A549 (cell line): ENCODE measurements around the gene CMIP. TPM values are rescaled to one million over a fixed set of nuclear protein-coding genes. Genes with fewer than 3 reads are reported as not detected.

Experiments used
- ATAC-seq, 2 experiments: fragments of 200-7000 bp in 1 of 2; fragments of >200 bp in 1 of 2; cut with Nextera tagmentation in 1 of 2; cut with Tn5 transposase in 1 of 2; 3 replicates each; pipeline versions ENCODE4 v1.8.0 to v1.9.1; 2018 to 2020; ENCODE audit warnings: mild to moderate bottlenecking in 1 of 2, moderate library complexity in 1 of 2
- CTCF ChIA-PET: fragments of 300-600 bp; sonication (Branson Sonifier 250); formaldehyde crosslinking; extraction: SDS; loops from one replicate; lab custom pipeline; 2021; ENCODE audit warnings: antibody characterized with exemption, inconsistent platforms; lab: Yijun Ruan, JAX
- POLR2A ChIA-PET: fragments of 350-600 bp; formaldehyde crosslinking; extraction: SDS; loops from one replicate; lab custom pipeline; 2021; ENCODE audit warnings: antibody characterized with exemption, inconsistent platforms; lab: Yijun Ruan, JAX
- DNase-seq, 2 experiments: peaks; one replicate each; pipeline versions ENCODE4 v3.0.0 to v3.0.0-alpha.2; 2011 to 2016; ENCODE audit warnings: low read depth in 1 of 2, low spot score in 1 of 2
- FAIRE-seq: peaks from 2 replicates; lab custom pipeline; 2011; peaks lifted over from hg19 to GRCh38; lab: Jason Lieb, UNC
- H3K27ac ChIP-seq, 2 experiments: fragments of >200 bp; sonication (Bioruptor Twin); formaldehyde crosslinking; 3 replicates each; pipeline ENCODE4 v1.5.1; 2016 to 2017
- H3K4me1 ChIP-seq: fragments of >200 bp; sonication (Bioruptor Twin); formaldehyde crosslinking; 3 replicates; pipeline ENCODE4 v1.6.1; 2016
- H3K4me2 ChIP-seq: fragments of >200 bp; sonication (Bioruptor Twin); formaldehyde crosslinking; 3 replicates; pipeline ENCODE4 v1.6.1; 2016
- H3K4me3 ChIP-seq: fragments of >200 bp; sonication (Bioruptor Twin); formaldehyde crosslinking; 3 replicates; pipeline ENCODE4 v1.5.1; 2016
- H3K9me3 ChIP-seq: fragments of >200 bp; sonication (Bioruptor Twin); formaldehyde crosslinking; 3 replicates; pipeline ENCODE4 v1.6.1; 2016
- CBX8 ChIP-seq: fragments of 200-600 bp; sonication (generic); IDR thresholded peaks from 2 replicates; pipeline ENCODE4 v1.6.1; 2016
- CEBPB ChIP-seq, 2 experiments: fragments of >200 bp in 1 of 2; sonication (Bioruptor Twin) in 1 of 2; formaldehyde crosslinking in 1 of 2; IDR thresholded peaks; 2 replicates each; pipeline ENCODE4 v1.6.1; 2012 to 2016
- CHD2 ChIP-seq: fragments of 150-350 bp; IDR thresholded peaks from 2 replicates; pipeline ENCODE4 v1.6.1; 2014; ENCODE audit warnings: low read length; ENCODE audit not compliant: partially characterized antibody
- EHMT2 ChIP-seq: fragments of 200-600 bp; sonication (generic); IDR thresholded peaks from 2 replicates; pipeline ENCODE4 v1.6.1; 2016; ENCODE audit warnings: antibody characterized with exemption, low read depth, mild to moderate bottlenecking, moderate library complexity
- GATA3 ChIP-seq: IDR thresholded peaks from 2 replicates; pipeline ENCODE4 v1.6.1; 2012; ENCODE audit warnings: borderline replicate concordance
- HES2 ChIP-seq: fragments of >200 bp; sonication (Bioruptor Twin); formaldehyde crosslinking; IDR thresholded peaks from 2 replicates; pipeline ENCODE4 v1.6.1; 2016
- HEYL ChIP-seq: fragments of 250-450 bp; sonication (Bioruptor Pico); IDR thresholded peaks from 2 replicates; pipeline ENCODE4 v1.8.0; 2021; ENCODE audit warnings: mild to moderate bottlenecking, moderate library complexity
- JUNB ChIP-seq: fragments of >200 bp; sonication (Bioruptor Twin); formaldehyde crosslinking; IDR thresholded peaks from 2 replicates; pipeline ENCODE4 v1.6.1; 2016
- NPAS2 ChIP-seq: fragments of 250-450 bp; sonication (Bioruptor Pico); IDR thresholded peaks from 2 replicates; pipeline ENCODE4 v1.8.0; 2022; ENCODE audit warnings: mild to moderate bottlenecking, moderate library complexity, borderline replicate concordance
- POLR2A ChIP-seq: IDR thresholded peaks from 2 replicates; pipeline ENCODE4 v1.6.1; 2012; ENCODE audit warnings: mild to moderate bottlenecking, low read length
- REST ChIP-seq: fragments of 200-600 bp; sonication (generic); IDR thresholded peaks from 2 replicates; pipeline ENCODE4 v1.6.1; 2016; ENCODE audit warnings: antibody characterized with exemption, mild to moderate bottlenecking, moderate library complexity
- RFX5 ChIP-seq: fragments of 450-650 bp; IDR thresholded peaks from 2 replicates; pipeline ENCODE4 v1.7.1; 2014; ENCODE audit warnings: antibody characterized with exemption, mild to moderate bottlenecking, moderate library complexity
- WGBS: methylation state at CpG from one replicate; pipeline ENCODE4 v1.1.6; 2017; ENCODE audit errors: missing lambda C conversion rate; 5-methylcytosine and 5-hydroxymethylcytosine counted together
- polyA plus RNA-seq, 4 experiments: library from polyadenylated mRNA; depleted of rRNA in 3 of 4; stranded (reverse); fragments of >200 nt; fragmentation: RNase III in 1 of 4; extraction: RNeasy Plus Mini Kit Qiagen cat#74134 plus additional on column Dnase treatment in 1 of 4; gene quantifications; 2 replicates in 3 of 4; 3 replicates in 1 of 4; pipeline ENCODE4 v1.2.3, GENCODE V29; 2011 to 2017
- TF ChIP-seq, protein P1 (sequence below): IDR thresholded peaks from 2 replicates; pipeline ENCODE4 v1.6.1; 2012
- TF ChIP-seq, protein P2 (sequence below): IDR thresholded peaks from 2 replicates; pipeline ENCODE4 v1.6.1; 2012; ENCODE audit warnings: low read depth, borderline replicate concordance
- TF ChIP-seq, protein P3 (sequence below): fragments of 150-350 bp; IDR thresholded peaks from 2 replicates; pipeline ENCODE4 v1.6.1; 2014; ENCODE audit warnings: low read depth, mild to moderate bottlenecking, low read length
- TF ChIP-seq, protein P4 (sequence below): fragments of 450-650 bp; IDR thresholded peaks from 2 replicates; pipeline ENCODE4 v1.6.1; 2014; ENCODE audit warnings: antibody characterized with exemption

Gene CMIP
- polyA plus RNA-seq, 2 of the 4 experiments (the other 2 are of a cell fraction) = 21.6 to 125 TPM

DNA sequence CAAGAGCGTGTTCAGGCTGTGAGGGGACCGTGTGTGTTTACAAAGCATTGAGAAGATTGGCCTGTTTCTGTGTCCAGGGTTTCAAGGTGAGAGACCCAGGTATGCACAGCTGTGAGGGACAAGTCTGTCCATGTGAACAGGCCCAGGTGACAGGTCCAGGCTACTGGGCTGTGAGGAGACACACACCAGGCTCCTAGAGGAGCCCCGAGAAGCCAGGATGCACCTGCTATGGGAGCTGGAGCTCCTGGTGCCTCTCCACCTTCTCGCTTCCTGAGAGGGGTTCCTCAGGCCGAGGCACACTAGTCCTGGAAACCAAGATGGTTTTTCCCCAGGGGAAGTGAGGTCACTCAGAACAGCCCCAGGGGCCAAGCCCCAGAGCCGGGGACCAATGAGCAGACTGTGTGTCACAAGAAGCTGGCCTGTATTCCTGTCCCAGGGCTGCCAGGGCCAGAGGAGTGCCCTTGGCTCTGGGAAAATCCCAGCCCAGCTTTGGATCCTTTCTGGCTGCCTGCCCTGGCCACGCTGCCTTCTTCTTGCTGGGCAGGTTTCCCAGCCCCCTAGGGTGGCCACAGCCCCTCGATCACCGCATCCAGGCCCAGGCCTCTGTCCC, 181.0 kb downstream of the CMIP start (continued):
- TF ChIP-seq REST = no peak
- TF ChIP-seq, protein P1, sequence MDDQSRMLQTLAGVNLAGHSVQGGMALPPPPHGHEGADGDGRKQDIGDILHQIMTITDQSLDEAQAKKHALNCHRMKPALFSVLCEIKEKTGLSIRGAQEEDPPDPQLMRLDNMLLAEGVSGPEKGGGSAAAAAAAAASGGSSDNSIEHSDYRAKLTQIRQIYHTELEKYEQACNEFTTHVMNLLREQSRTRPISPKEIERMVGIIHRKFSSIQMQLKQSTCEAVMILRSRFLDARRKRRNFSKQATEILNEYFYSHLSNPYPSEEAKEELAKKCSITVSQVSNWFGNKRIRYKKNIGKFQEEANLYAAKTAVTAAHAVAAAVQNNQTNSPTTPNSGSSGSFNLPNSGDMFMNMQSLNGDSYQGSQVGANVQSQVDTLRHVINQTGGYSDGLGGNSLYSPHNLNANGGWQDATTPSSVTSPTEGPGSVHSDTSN = no peak
- no peak for TF ChIP-seq RFX5
- TF ChIP-seq CHD2 = no peak
- TF ChIP-seq POLR2A = no peak

DNA sequence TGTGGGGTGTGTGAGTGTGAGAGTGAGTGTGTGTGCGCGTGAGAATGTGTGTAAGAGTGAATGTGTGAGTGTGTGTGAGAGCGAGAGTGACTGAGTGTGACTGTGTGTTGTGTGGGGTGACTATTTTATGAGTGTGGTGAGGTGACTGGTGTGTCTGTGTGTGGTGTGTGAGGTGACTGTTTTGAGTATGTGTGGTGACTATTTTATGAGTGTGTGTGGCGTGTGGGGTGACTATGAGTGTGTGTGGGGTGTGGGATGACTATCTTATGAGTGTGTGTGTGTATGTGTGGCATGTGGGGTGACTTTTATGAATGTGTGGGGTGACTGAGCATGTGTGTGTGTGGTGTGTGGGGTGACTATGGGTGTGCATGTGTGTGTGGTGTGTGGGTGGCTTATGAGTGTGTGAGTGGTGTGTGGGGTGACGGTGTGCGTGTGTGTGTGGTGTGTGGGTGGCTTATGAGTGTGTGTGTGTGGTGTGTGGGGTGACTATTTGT, 181.6 kb downstream of the CMIP start:
- Histone ChIP-seq H3K4me1 (peaks cover 63% of the 10 kb centered on the region), H3K4me3 (no peak overlapping the region), H3K27ac (peak overlapping the region; percentile 50 to 81), H3K4me2 (no peak overlapping the region), H3K9me3 (no peaks in the 10 kb centered on the region)
- DNase-seq (no peak), ATAC-seq (no peak), FAIRE-seq (no peak)
- ChIA-PET CTCF (interaction anchor here (0.9 kb wide), 1 partner anchor 25 kb away, joined by 3 read pairs; no protein-coding TSS in a partner anchor), POLR2A (no interaction called here)
- TF ChIP-seq, protein P2, sequence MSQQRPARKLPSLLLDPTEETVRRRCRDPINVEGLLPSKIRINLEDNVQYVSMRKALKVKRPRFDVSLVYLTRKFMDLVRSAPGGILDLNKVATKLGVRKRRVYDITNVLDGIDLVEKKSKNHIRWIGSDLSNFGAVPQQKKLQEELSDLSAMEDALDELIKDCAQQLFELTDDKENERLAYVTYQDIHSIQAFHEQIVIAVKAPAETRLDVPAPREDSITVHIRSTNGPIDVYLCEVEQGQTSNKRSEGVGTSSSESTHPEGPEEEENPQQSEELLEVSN = no peak
- TF ChIP-seq HES2 = no peak
- no peak for TF ChIP-seq HEYL (CRISPR knock-in tag)
- no peak for TF ChIP-seq CBX8
- TF ChIP-seq, protein P3, sequence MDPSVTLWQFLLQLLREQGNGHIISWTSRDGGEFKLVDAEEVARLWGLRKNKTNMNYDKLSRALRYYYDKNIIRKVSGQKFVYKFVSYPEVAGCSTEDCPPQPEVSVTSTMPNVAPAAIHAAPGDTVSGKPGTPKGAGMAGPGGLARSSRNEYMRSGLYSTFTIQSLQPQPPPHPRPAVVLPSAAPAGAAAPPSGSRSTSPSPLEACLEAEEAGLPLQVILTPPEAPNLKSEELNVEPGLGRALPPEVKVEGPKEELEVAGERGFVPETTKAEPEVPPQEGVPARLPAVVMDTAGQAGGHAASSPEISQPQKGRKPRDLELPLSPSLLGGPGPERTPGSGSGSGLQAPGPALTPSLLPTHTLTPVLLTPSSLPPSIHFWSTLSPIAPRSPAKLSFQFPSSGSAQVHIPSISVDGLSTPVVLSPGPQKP = no peak
- no peak for TF ChIP-seq EHMT2
- TF ChIP-seq NPAS2 = no peak
- no peak for TF ChIP-seq REST
- no peak for TF ChIP-seq GATA3
- TF ChIP-seq JUNB = no peak
- TF ChIP-seq CEBPB (IDR thresholded peaks at IDR 0.05) = no peak
- TF ChIP-seq, protein P4, sequence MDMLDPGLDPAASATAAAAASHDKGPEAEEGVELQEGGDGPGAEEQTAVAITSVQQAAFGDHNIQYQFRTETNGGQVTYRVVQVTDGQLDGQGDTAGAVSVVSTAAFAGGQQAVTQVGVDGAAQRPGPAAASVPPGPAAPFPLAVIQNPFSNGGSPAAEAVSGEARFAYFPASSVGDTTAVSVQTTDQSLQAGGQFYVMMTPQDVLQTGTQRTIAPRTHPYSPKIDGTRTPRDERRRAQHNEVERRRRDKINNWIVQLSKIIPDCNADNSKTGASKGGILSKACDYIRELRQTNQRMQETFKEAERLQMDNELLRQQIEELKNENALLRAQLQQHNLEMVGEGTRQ = no peak
- TF ChIP-seq, protein P1 = no peak
- 81% methylated on average over 6 of the region's 6 CpGs for WGBS
